ENCODE measurements around the gene CCDC6.

- TF ChIP-seq CTCF (IDR thresholded peaks at IDR 0.05; ENCODE audit: poor library complexity): peak; percentile 34
- TF ChIP-seq EZH2phosphoT487 (IDR thresholded peaks at IDR 0.05; ENCODE audit: low read depth, severe bottlenecking, unreplicated experiment): no peak
These were observed 101.3 kb downstream of the CCDC6 start for GRCh38 chr10:59805014-59805413.
